T-helper 1 cell treated with Interleukin-12 subunit alpha and Interleukin-12 subunit beta and Interleukin-4 antibody, amounts not matched to agents 30 μg/mL and 1 μg/mL, for 36 hours (primary cell): ENCODE data around the gene PPY.

Experiments used
- H3K27ac Mint-ChIP-seq: one replicate; pipeline ENCODE4 v1.8.0; 2021; ENCODE audit warnings: mild to moderate bottlenecking, mixed read lengths
- H3K27me3 Mint-ChIP-seq: one replicate; pipeline ENCODE4 v1.8.0; 2021; ENCODE audit warnings: low read depth, mixed read lengths
- H3K36me3 Mint-ChIP-seq: one replicate; pipeline ENCODE4 v1.8.0; 2021; ENCODE audit warnings: low read depth, mixed read lengths
- H3K4me1 Mint-ChIP-seq: one replicate; pipeline ENCODE4 v1.8.0; 2021; ENCODE audit warnings: low read depth, mixed read lengths
- H3K4me3 Mint-ChIP-seq: one replicate; pipeline ENCODE4 v1.8.0; 2021; ENCODE audit warnings: mild to moderate bottlenecking, moderate library complexity, mixed read lengths
- H3K9me3 Mint-ChIP-seq: one replicate; pipeline ENCODE4 v1.8.0; 2021; ENCODE audit warnings: mixed read lengths

PPY gene

GRCh38 chr17:43911904-43912303 is 30.4 kb downstream of the PPY start:
- Mint-ChIP-seq H3K27ac (no peak overlapping the region), H3K4me1 (peaks cover 8% of the 10 kb centered on the region), H3K4me3 (no peak overlapping the region), H3K36me3 (no peaks in the 10 kb centered on the region), H3K9me3 (no peaks in the 10 kb centered on the region), H3K27me3 (peaks cover 26% of the 10 kb centered on the region)

DNA sequence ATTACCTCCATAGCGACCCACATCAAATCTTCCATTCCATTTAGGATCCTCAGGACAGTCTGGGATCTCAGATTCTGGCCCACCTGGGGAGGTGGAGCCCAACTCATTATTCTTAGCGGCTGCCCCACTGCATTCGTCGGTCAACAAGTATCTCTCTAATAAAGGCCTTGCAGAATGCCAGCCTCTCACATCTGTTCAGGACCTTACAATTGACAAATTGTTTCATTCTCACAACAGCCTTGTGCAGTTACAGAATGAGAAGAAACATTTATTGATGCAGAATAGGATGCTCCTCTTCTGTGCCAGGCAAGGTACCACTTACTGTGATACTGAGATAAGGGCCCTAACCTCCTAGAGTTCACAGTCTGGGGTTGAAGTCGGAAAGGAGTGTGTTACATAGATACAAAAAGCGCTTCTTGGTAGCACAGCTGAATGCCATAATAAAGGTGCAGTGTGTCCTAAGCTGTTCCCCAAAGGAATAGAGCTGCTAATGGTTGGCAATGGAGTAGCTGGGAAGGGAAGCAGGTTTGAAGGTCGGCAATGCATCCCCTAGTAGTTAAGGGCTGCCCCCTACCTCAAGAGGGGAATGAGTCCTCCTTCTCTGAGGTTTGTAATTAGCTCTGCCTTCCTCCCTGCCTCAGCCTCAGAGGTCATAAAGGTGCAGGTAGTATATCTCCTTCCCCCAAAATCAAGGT is 32.6 kb downstream of the PPY start:
- H3K4me1 Mint-ChIP-seq = peaks cover 4% of the 10 kb centered on the region
- H3K4me3 Mint-ChIP-seq = no peak overlapping the region
- no peaks in the 10 kb centered on the region for H3K9me3 Mint-ChIP-seq
- no peak overlapping the region for H3K27ac Mint-ChIP-seq
- no peaks in the 10 kb centered on the region for H3K36me3 Mint-ChIP-seq
- H3K27me3 Mint-ChIP-seq = peaks cover 44% of the 10 kb centered on the region

DNA sequence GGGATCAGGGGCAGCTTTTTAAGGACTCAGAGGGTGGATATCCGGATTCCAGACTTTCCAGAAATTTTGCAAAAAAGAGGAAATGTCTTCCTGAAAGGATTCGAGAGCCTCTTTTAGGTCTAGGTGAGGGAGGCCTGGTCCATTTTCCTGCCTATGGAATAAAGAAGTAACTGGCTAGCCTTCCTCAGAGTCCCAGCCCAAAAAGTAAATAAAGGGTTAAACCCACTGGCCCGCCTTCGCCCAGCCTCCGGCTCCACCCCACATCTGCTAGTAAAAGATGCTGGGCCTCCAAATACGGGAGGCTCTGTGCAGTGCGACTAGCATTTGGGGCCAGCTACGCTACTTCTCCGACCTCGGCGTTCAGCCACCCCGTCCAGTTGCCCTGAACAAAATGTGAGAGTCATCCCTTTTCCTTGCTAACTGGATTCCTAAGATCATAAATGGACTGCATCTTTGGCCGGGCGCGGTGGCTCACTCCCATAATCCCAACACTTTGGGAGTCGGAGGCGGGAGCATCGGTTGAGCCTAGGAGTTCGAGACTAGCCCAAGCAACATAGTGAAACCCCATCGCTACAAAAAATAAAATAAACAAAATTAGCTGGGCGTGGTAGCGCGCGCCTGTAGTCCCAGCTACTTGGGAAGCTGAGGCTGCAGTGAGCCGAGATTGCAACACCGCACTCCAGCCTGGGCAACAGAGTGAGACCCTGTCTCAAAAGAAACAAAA is 34.1 kb downstream of the PPY start:
- H3K9me3 Mint-ChIP-seq = no peaks in the 10 kb centered on the region
- no peaks in the 10 kb centered on the region for H3K36me3 Mint-ChIP-seq
- no peak overlapping the region for H3K4me3 Mint-ChIP-seq
- H3K27ac Mint-ChIP-seq = no peak overlapping the region
- peaks cover 4% of the 10 kb centered on the region for H3K4me1 Mint-ChIP-seq
- H3K27me3 Mint-ChIP-seq = peaks cover 50% of the 10 kb centered on the region

- Mint-ChIP-seq H3K27me3 (peaks cover 50% of the 10 kb centered on the region), H3K36me3 (no peaks in the 10 kb centered on the region), H3K27ac (no peak within 1 kb of the TSS), H3K4me1 (peaks cover 4% of the 10 kb centered on the region), H3K4me3 (peak within 1 kb of the TSS; percentile 58), H3K9me3 (no peaks in the 10 kb centered on the region)
Measured at GRCh38 chr17:43907425-43907981, 34.8 kb downstream of the PPY start, which contains the start of gene MPP2. Gene MPP2 (minus strand): TSS chr17:43907536. CDS start chr17:43904460, 3,076 bp downstream.

- peaks cover 50% of the 10 kb centered on the region for H3K27me3 Mint-ChIP-seq
- peaks cover 4% of the 10 kb centered on the region for H3K4me1 Mint-ChIP-seq
- H3K4me3 Mint-ChIP-seq = no peak overlapping the region
- H3K9me3 Mint-ChIP-seq = no peaks in the 10 kb centered on the region
- H3K36me3 Mint-ChIP-seq = no peaks in the 10 kb centered on the region
- H3K27ac Mint-ChIP-seq = no peak overlapping the region
Measured at GRCh38 chr17:43906951-43907424, 35.3 kb downstream of the PPY start.

- Mint-ChIP-seq H3K4me1 (peaks cover 4% of the 10 kb centered on the region), H3K36me3 (no peaks in the 10 kb centered on the region), H3K27me3 (peaks cover 56% of the 10 kb centered on the region), H3K4me3 (peak overlapping the region; percentile 58), H3K9me3 (no peaks in the 10 kb centered on the region), H3K27ac (no peak overlapping the region)
Measured at GRCh38 chr17:43905985-43906852, 36.1 kb downstream of the PPY start.

DNA sequence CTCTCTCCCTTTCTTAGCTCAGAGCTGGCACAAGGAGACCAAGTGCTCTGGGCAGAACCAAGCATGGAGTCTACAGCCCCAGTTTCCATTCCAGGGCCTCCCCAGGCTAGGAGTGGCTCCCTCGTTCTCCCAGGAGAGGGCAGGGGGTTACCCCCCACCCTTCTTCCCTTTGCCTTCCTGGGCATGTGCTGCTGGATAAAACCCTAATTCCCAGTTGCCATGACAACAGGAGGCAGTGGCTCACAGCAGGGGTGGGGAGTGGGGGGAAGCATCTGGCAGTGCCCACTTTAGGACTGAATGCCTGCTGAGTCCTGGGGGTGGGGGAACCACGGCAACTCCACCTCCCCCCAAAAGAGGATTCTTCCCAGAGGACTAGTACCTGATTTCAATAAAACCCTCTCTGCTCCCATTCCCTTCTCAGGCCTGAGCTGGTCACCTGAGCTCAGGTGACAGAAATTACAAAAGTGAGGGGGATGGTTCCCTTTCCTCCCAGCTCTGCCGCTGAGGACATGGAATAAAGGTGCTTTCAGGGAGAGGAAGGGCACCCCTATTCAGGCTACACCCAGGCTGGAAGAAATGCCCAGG is 36.8 kb downstream of the PPY start:
- peaks cover 57% of the 10 kb centered on the region for H3K27me3 Mint-ChIP-seq
- H3K4me1 Mint-ChIP-seq = peaks cover 12% of the 10 kb centered on the region
- H3K36me3 Mint-ChIP-seq = no peaks in the 10 kb centered on the region
- no peaks in the 10 kb centered on the region for H3K9me3 Mint-ChIP-seq
- no peak overlapping the region for H3K27ac Mint-ChIP-seq
- no peak overlapping the region for H3K4me3 Mint-ChIP-seq

- H3K4me1 Mint-ChIP-seq = peaks cover 13% of the 10 kb centered on the region
- H3K27me3 Mint-ChIP-seq = peaks cover 44% of the 10 kb centered on the region
- no peaks in the 10 kb centered on the region for H3K9me3 Mint-ChIP-seq
- no peak overlapping the region for H3K4me3 Mint-ChIP-seq
- H3K36me3 Mint-ChIP-seq = no peaks in the 10 kb centered on the region
- no peak overlapping the region for H3K27ac Mint-ChIP-seq
Measured at GRCh38 chr17:43901861-43902589, 40.3 kb downstream of the PPY start.

- peak overlapping the region; percentile 84 for H3K4me3 Mint-ChIP-seq
- peaks cover 44% of the 10 kb centered on the region for H3K27me3 Mint-ChIP-seq
- peaks cover 11% of the 10 kb centered on the region for H3K4me1 Mint-ChIP-seq
- no peaks in the 10 kb centered on the region for H3K9me3 Mint-ChIP-seq
- no peaks in the 10 kb centered on the region for H3K36me3 Mint-ChIP-seq
- H3K27ac Mint-ChIP-seq = no peak overlapping the region
Measured at GRCh38 chr17:43900858-43901754, 41.2 kb downstream of the PPY start.

GRCh38 chr17:43900183-43900857 is 42.0 kb downstream of the PPY start:
- Mint-ChIP-seq H3K4me3 (peak overlapping the region; percentile 84), H3K36me3 (no peaks in the 10 kb centered on the region), H3K27ac (no peak overlapping the region), H3K4me1 (peaks cover 11% of the 10 kb centered on the region), H3K9me3 (no peaks in the 10 kb centered on the region), H3K27me3 (peaks cover 42% of the 10 kb centered on the region)

DNA sequence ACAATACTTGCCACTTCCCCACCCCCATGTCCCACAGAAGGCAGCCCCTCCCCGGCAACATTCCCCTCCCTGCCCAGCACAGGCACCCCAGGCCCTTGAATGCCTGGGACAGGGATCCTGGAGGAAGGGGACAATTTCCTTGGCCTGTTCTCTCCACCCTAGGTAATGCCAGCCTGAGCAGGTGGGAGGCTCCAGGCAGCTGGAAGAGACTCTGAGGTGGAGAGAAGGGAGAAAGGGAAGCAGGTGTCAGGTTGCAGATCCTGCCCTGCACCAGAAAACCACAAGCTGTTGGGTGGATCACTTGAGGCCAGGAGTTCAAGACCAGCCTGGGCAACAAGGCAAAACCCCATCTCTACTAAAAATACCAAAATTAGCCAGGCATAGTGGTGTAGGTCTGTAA is 43.8 kb downstream of the PPY start:
- peaks cover 11% of the 10 kb centered on the region for H3K4me1 Mint-ChIP-seq
- no peak overlapping the region for H3K27ac Mint-ChIP-seq
- peaks cover 29% of the 10 kb centered on the region for H3K27me3 Mint-ChIP-seq
- no peaks in the 10 kb centered on the region for H3K36me3 Mint-ChIP-seq
- H3K9me3 Mint-ChIP-seq = no peaks in the 10 kb centered on the region
- no peak overlapping the region for H3K4me3 Mint-ChIP-seq

- Mint-ChIP-seq H3K27ac (no peak overlapping the region), H3K27me3 (peaks cover 29% of the 10 kb centered on the region)
Measured at GRCh38 chr17:43897831-43898230, 44.4 kb downstream of the PPY start.

More at GRCh38 chr17:43897831-43898230, 44.4 kb downstream of the PPY start:
- no peaks in the 10 kb centered on the region for H3K9me3 Mint-ChIP-seq
- H3K4me3 Mint-ChIP-seq = no peak overlapping the region
- peaks cover 11% of the 10 kb centered on the region for H3K4me1 Mint-ChIP-seq
- H3K36me3 Mint-ChIP-seq = no peaks in the 10 kb centered on the region
